GM19395 (cell line): ENCODE data around the gene ZNF174.

Experiments
- ATAC-seq: cut with Tn5 transposase; IDR thresholded peaks from one replicate; pipeline ENCODE4 v1.9.1; 2021; ENCODE audit warnings: mild to moderate bottlenecking, moderate library complexity; ENCODE audit not compliant: unreplicated experiment

Gene ZNF174

DNA sequence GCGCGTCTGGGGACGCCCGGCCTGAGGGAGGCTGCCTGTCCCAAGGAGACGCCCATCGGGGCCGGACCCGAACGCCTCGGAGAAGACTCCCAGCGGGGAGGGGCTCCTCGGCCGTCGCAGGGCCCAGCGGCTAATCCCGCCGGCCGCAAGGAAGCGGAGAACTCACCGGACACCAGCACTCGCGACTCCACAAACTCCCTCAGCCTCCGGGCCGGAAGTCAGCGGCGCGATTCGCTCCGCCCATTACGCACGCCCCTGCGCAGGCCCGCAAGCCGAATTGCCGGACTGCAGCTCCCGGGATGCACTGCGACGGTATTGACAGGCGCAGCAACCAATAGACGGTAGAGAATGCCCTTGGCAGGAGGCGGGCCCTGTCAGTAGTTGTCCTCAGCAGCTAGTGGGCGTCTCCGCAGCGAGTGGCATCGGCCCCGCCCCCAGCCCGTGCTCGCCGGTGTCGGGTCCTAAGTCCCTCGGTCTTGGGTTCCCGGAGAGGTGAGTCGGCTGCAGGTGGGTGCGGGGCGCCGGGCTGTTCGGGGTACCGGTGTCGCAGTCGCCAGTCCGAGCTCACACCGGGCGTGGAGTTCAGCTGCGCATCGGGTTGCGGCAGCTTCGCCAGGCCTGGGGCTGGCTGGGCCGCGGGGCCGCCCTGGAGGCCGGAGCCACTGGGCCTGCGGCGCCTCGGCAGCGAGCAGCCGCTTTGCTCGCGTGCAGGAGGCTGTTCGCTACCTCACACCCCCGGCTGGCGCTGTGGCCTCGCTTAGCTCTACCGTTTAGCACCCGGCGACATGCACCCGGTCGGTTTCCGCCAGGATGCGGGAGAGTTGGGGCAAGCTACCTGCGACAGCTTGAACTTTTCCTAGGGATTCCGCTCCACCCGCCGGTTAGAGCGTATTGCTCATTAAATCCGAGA is at the start of gene ZNF174, which contains the start of gene ZSCAN32:
Gene ZNF174, plus strand, starts transcription at position 437 of the 910 bp plus-strand sequence. CDS start 790 bp downstream, outside the sequence.
Gene ZSCAN32, minus strand, starts transcription at position 226 of the 910 bp plus-strand sequence. CDS start 3,447 bp downstream, outside the sequence.
- peak; percentile 93 for ATAC-seq

DNA sequence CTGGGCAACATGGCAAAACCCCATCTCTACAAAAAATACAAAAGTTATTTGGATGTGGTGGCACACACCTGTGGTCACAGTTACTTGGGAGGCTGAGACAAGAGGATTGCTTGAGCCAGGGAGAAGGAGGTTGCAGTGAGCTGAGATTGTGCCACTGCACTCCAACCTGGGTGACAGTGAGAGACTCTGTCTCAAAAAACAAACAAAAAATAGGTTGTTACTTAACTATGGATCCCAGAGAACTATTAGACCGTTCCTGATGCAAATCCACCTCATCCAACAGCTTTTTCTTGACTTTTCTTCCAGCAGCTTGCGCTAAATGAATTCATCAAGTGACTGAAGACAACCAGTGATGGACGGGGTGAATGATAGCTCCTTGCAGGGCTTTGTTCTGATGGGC is 45.4 kb upstream of the ZNF174 start, which contains the start of gene OR2C1:
Gene OR2C1, plus strand, starts transcription at position 301 of the 400 bp plus-strand sequence. Its CDS starts 52 bp downstream, at position 353.
- no peak for ATAC-seq

DNA sequence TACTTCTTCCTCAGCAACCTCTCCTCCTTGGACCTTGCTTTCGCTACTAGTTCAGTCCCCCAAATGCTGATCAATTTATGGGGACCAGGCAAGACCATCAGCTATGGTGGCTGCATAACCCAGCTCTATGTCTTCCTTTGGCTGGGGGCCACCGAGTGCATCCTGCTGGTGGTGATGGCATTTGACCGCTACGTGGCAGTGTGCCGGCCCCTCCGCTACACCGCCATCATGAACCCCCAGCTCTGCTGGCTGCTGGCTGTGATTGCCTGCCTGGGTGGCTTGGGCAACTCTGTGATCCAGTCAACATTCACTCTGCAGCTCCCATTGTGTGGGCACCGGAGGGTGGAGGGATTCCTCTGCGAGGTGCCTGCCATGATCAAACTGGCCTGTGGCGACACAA is 44.9 kb upstream of the ZNF174 start:
- no peak for ATAC-seq

DNA sequence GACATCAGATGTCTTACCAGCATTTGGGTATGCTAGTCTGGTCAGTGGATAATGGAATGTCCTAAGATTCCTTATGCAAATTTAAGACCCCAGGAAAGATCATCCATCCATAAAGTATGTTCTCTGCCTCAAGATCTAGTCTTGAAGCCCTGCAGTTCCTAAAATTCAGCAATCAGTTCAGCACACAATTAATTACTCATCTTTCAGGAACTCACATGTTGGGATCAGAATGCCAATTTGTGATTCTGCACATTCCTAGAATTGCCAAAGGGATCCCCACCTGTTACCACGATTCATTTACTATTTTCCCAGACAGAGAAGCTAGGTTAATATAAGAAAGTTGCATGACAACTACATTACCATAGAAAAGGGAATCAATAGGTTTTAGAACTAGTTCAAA is 42.1 kb upstream of the ZNF174 start:
- no peak for ATAC-seq

DNA sequence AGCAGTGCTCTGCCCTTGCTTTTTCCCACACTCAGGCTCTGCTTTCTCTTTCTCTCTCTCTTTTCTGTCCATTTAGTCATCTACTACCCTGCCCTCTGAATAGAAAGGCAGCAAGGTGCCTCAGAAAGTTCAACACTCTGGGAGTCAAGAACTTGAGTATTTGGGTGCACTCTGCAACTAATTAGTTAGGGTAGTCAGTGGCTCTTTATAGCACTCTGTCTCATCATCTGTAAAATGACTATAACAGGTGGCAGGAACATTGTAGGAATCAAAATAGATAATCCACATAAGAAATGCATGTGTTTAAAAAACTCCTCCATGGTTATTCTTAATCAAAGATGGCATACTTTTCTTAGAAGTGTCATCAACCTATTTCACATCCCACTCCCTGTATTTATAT is 38.1 kb upstream of the ZNF174 start:
- no peak for ATAC-seq

DNA sequence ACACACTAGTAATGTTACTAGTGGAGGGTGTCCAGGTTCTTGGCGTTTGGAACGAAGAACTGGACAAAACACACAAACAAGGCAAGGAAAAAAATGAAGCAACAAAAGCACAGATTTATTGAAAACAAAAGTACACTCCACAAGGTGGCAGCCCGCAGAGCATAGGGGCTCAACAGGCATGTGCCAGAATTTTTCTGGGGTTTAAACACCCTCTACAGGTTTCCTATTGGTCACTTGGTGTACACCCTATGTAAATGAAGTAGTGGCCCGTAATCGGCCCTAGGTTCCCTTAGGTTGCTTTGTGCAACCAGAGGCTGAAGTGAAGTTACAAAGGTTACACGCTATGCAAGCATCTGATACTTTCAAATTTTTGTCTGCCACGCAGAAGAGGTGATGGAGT is 37.2 kb upstream of the ZNF174 start:
- no peak for ATAC-seq

DNA sequence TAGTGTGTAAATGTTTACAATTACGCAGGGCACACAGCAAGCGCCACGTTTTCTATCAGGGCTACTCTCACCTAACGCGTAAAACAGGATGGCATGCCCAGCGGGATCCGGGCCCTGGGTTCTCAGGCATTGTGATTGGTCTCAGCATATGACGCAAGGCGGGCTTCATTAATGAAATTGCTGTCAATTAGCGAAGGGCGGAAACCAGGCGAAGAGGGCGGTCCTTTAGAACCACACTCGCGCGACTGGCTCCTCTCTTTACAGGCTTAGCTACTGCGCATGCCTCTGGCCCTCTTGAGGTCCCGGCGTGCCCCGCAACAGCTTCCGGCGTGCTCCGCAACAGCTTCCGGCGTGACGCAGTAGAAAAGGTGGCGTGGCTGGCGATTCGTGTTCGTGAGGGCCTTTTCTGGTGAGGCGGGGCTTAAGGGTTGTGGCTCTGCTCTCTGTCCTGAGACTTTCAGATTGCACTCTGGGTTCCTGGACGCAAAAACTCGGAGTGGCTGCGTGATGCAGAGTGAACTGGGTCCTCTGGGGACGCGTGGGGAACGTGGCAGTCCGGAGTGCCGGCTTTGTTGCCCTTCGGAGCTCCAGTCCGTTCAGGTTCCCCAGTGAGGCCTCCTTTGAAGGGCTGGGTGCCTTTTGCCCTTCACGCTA is 36.1 kb upstream of the ZNF174 start:
- ATAC-seq = peak; percentile 83

DNA sequence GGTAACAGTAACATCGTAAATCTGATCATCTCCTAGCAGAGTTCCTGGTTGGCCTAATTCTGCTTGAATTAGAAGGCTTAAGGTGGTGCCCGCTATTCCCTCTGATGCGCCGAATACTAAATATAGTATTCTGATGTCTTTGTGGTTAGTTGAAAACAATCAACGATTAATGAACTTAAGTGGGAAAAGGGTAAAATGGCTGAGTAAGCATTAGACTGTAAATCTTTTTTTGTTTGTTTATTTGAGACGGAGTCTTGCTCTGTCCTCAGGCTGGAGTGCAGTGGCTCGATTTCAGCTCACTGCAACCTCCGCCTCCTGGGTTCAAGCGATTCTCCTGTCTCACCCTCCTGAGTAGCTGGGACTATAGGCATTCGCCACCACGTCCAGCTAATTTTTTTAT is 31.9 kb upstream of the ZNF174 start:
- ATAC-seq = no peak

DNA sequence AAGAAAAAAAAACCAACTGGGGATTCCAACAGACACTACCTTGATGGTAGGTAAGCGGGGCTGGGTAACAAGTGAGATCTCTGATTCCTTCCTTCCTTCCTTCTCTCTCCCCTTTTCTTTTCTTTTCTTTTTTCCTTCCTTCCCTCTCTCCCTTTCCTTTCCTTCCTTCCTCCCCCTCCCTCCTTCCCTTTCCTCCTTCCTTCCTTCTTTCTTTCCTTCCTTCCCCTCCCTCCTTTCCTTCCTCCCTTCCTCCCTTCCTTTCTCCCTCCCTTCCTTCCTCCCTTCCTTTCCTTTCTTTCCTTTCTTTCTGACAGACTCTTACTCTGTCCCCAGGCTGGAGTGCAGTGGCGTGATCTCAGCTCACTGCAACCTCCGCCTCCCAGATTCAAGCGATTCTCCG is 25.3 kb upstream of the ZNF174 start:
- no peak for ATAC-seq

DNA sequence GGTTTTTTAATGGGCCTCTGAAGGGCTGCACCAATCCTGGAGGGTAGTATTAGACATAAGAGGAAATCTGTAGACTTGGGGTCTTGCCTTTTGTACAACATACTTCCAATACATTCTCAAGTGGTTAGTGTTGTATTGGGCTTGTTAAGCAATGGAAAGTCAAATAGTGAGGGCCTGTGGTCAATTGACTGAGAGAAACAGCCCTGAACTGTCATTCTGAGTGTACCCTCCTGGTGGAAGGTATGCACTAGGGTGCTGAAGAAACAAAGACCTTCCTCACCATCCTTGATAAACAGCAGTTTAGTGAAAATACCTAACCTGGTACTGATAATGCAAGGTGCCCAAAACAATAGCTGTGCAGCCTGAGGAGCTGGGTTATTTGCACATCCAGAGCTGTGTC is 23.1 kb upstream of the ZNF174 start:
- no peak for ATAC-seq

DNA sequence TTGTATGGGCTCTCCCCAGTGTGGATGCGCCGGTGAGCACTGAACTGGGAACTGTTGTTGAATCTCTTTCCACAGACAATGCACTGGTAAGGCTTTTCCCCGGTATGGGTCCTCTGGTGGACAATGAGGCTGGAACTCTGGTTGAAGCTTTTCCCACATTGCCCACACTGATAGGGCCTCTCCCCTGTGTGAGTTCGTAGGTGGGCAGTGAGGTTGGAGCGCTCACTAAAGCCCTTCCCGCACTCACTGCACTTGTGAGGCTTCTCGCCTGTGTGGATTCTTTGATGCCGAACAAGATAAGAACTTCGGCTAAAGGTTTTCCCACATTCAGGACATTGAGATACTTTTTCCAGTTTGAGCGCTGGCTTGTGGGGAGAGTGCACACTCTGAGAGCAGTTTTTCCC is 18.0 kb upstream of the ZNF174 start:
- no peak for ATAC-seq

DNA sequence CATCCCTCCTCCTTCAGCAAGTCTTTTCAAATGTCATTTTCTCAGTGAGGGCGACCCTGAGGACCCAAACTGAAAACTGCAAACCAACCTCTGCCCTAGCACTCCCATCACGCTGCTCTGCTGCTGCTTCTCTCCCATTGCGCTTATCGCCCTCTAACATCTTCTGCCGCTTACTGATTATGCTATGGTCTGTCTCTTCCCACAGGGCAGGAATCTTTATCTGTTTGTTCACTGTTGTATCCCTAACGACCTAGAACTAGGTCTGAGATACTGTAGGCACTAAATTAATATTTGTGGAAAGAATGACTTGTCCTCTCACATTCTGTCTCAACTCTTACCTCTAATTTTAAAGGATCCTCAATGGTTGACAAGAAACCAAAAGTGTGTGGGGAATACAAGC is 12.7 kb upstream of the ZNF174 start:
- no peak for ATAC-seq

DNA sequence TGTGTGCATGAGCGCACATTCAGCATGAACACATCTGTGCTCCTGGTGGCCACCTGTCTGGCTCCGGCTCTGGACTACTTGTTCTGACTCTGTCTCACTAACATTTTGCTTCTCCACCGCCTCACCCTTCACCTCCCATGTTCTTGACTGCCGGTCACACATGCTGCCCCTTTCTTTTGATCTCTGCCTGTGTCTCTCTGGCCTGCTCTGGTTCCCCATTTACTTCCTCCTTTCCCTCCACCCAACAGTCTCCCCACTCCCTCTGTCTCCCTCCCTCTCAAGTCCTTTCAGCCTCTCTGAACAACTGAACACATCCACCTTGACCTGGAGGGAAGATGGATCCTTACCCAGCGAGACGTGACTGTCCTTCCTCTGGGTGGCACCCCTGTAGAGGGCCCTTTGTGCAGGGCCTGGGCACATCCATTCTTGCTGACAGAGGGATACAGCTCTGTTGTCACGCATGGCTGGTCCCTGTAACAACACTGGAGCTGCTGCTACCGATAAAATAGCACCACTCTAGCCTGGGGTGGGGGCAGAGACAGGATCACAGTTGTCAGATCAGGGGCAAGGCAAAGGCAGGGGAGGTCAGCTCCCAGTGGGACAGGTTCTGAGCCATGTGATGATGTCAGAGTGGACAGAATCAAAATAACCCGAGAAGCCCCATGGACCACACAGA is 11.2 kb upstream of the ZNF174 start:
- no peak for ATAC-seq

DNA sequence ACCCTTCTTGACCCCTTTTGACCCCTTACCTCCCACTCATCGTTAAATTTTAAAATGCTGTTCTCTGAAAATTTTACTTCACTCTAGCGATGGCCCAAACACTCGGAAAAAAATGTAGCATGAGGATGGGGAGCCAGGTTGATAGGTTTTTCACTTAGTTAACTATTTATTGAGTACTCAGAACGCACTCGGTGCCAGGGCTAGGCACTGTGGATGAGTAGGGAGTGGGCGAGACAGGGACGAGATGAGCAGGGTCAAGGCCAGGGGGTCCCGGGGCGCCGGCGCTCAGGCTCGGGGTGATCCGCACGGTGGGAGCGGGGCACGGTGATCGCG is 603 bp upstream of the ZNF174 start:
- peak; percentile 44 for ATAC-seq

DNA sequence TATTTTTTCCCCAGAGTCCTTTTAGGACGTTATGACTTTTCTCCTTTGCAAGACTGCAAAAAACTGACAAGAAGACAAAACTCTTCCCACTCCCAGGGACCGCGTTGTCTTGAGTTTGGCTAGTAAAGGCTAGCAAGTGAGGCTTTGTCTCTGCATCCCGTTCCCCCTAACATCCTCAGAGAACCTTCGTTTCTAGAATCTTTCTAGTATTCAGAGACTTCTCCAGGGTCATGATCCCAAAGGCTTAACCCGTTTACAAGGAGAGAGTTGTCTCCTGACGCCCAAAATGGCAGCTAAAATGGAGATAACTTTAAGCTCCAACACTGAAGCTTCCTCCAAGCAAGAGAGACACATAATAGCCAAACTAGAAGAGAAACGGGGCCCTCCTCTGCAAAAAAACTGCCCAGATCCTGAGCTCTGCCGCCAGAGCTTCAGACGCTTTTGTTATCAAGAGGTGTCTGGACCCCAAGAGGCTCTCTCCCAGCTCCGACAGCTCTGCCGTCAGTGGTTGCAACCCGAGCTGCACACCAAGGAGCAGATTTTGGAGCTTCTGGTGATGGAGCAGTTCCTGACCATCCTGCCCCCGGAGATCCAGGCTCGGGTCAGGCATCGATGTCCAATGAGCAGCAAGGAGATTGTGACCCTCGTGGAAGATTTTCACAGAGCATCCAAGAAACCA is 843 bp downstream of the ZNF174 start:
- no peak for ATAC-seq

DNA sequence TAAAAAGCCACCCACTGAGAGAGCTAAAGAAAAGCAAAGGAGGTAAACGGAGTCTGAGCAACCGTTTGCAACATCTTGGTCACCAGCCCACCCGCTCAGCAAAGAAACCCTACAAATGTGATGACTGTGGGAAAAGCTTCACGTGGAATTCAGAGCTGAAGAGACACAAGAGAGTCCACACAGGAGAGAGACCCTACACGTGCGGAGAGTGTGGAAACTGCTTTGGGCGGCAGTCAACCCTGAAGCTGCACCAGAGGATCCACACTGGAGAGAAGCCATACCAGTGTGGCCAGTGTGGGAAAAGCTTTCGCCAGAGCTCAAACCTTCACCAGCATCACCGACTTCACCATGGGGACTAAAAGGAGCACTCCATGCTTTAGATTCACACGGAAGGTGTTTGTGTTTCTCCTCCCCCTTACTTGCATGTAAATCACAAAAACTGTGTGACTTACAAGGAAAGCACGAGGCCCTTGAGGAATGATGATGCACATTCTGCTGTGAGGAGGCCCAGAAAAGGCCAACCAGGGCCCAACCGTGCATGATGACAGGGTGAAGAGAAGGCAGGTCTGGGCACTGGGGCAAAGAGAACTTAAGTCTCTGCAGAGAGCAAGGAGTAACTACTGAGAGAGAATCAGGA is 7.7 kb downstream of the ZNF174 start:
- ATAC-seq = no peak

DNA sequence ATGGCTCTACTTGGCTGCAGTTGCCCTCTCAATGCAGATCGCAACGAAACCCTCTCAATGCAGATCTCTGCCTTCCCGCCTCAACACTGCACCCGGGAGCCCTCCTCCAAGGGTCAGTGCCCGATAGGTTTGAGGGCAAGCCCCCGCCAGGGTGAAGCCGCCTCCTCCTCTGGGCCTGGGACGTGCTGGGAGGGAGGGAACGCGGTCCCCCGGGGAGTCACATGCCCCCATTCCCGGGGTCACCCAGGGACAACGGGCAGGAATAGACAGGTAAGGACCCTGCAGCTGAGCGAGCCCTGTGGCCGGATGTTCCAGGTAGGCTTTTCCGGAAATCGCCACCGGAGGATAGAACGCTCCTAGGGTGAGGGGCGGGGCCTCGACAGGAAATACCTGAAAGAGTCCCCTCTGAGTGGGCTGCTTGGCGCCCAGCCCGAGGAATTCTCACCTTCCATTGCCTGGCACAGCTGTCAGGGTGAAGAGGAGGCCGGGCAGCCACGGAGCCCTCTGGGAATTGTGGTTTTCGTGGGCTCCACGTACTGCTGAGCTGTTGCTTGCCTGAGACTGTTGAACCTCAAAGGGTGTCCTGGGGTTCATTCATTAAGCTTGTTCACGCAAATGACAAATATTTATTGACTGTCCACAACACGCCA is 12.8 kb downstream of the ZNF174 start:
- ATAC-seq = no peak

DNA sequence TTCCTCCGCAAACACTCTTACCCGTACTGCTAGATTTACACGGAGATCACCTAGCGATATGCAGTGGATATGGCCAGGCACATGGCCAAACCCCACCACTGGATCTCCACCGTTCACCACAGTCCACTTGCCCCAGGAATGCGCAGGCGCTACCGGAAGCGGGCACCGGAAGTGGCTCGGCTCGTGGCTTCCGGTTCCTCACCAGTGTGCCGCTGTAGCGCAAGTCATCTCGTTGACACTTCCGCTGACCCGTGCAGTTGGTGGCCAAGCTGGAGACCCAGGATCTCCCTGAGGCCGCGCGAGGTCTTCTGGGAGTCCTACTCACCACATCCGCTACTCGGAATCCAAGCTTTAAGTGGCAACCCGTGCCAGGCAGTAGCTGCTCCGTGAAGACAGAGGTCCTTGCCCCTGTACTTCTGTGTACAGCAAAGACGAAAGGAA is 30.8 kb downstream of the ZNF174 start:
- no peak for ATAC-seq

DNA sequence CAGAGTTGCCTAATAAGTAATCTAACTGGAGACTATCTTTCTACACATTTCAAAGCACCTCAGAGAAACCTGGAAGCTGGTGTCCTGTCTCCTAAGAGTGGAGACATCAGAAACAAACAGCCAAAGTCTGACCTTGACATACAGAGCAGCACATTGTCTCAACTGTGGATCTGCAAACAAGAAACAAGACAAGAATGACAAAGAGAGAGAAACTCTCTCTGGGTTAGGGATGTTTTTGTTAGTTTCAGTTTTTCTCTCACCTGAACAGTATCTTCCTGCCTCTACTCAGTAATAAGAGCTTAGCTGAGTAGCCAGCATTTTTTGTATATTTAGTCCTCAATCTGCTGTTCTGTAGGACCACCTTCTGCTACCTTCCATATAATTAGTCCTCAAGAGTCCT is 33.4 kb downstream of the ZNF174 start:
- no peak for ATAC-seq

DNA sequence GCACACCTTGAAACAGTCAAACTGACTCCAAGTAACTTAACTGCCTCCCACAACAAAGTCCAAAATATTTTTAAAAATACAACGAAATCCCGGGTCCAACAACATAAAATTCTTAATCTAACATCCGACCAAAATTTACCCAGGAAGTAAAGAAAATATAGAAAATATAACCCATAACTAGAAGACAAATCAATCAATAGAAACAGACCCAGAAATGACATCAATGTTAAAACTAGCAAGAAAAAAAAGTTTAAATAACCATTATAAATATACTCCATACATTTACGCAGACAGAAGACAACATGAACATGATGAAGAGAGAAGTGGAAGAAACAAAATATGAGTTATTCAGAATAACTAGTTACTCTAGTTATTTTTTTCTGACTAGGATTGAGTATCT is 38.6 kb downstream of the ZNF174 start:
- ATAC-seq = no peak
